ENCODE data around the gene ARID1B.
"Not testable (repeated sequence)": the region's sequence is repeated elsewhere in the genome, so short reads cannot be mapped to it uniquely, and the experiment has no call there.

The ARID1B gene

GRCh38 chr6:156940221-156940620 lies 163.0 kb downstream of the ARID1B start:
- DNase-seq (ENCODE audit: low spot score): no peak

- no peak for DNase-seq (ENCODE audit: low spot score)
Measured at GRCh38 chr6:156942266-156942665, 165.1 kb downstream of the ARID1B start.

- no peak for DNase-seq (ENCODE audit: low spot score)
Measured at GRCh38 chr6:156943166-156943565, 166.0 kb downstream of the ARID1B start.

GRCh38 chr6:156943816-156944215 lies 166.6 kb downstream of the ARID1B start:
- no peak for DNase-seq (ENCODE audit: low spot score)

GRCh38 chr6:156944412-156944811 lies 167.2 kb downstream of the ARID1B start:
- DNase-seq (ENCODE audit: low spot score): no peak

- not testable (repeated sequence) for DNase-seq (ENCODE audit: low spot score)
Measured at GRCh38 chr6:156945789-156946172, 168.6 kb downstream of the ARID1B start.

GRCh38 chr6:156946370-156946936 lies 169.3 kb downstream of the ARID1B start:
- DNase-seq (ENCODE audit: low spot score): no peak

- DNase-seq (ENCODE audit: low spot score): no peak
Measured at GRCh38 chr6:156948277-156948676, 171.1 kb downstream of the ARID1B start.

GRCh38 chr6:156948807-156949206 lies 171.6 kb downstream of the ARID1B start:
- DNase-seq (ENCODE audit: low spot score): no peak

GRCh38 chr6:156949376-156949775 lies 172.2 kb downstream of the ARID1B start:
- no peak for DNase-seq (ENCODE audit: low spot score)

GRCh38 chr6:156950084-156950483 lies 172.9 kb downstream of the ARID1B start:
- no peak for DNase-seq (ENCODE audit: low spot score)

- DNase-seq (ENCODE audit: low spot score): no peak
Measured at GRCh38 chr6:156950531-156950930, 173.4 kb downstream of the ARID1B start.

- no peak for DNase-seq (ENCODE audit: low spot score)
Measured at GRCh38 chr6:156952401-156952800, 175.2 kb downstream of the ARID1B start.

GRCh38 chr6:156953127-156953478 lies 175.9 kb downstream of the ARID1B start:
- no peak for DNase-seq (ENCODE audit: low spot score)

GRCh38 chr6:156953479-156954146 lies 176.4 kb downstream of the ARID1B start:
- DNase-seq (ENCODE audit: low spot score): peak; percentile 21

GRCh38 chr6:156954191-156954590 lies 177.0 kb downstream of the ARID1B start:
- DNase-seq (ENCODE audit: low spot score): no peak

GRCh38 chr6:156954816-156955215 lies 177.6 kb downstream of the ARID1B start:
- no peak for DNase-seq (ENCODE audit: low spot score)

GRCh38 chr6:156955494-156956183 lies 178.5 kb downstream of the ARID1B start:
- no peak for DNase-seq (ENCODE audit: low spot score)

- no peak for DNase-seq (ENCODE audit: low spot score)
Measured at GRCh38 chr6:156956286-156956685, 179.1 kb downstream of the ARID1B start.

GRCh38 chr6:156957931-156958547 lies 180.9 kb downstream of the ARID1B start:
- no peak for DNase-seq (ENCODE audit: low spot score)

- DNase-seq (ENCODE audit: low spot score): no peak
Measured at GRCh38 chr6:156960525-156960924, 183.3 kb downstream of the ARID1B start.

- DNase-seq (ENCODE audit: low spot score): no peak
Measured at GRCh38 chr6:156961282-156961892, 184.2 kb downstream of the ARID1B start.
